ENCODE data around the gene SPR.
"Not testable (repeated sequence)": the region's sequence is repeated elsewhere in the genome, so short reads cannot be mapped to it uniquely, and the experiment has no call there.

SPR gene

GRCh38 chr2:72897785-72898584 lies 10.8 kb downstream of the SPR start:
- CTCF ChIA-PET: interaction anchor here (1.0 kb wide), 1 partner anchor 10 kb away, joined by 3 read pairs; no protein-coding TSS in a partner anchor
- POLR2A ChIA-PET: no interaction called here
- DNase-seq (ENCODE audit: extremely low spot score): no peak
- no peak for TF ChIP-seq ZNF384 (IDR thresholded peaks at IDR 0.05)
- TF ChIP-seq FOXA1 (IDR thresholded peaks at IDR 0.05): no peak
- TF ChIP-seq TARDBP (IDR thresholded peaks at IDR 0.05): no peak
- TF ChIP-seq HDGF (IDR thresholded peaks at IDR 0.05; ENCODE audit: borderline replicate concordance): no peak
- TF ChIP-seq CTBP1 (IDR thresholded peaks at IDR 0.05; ENCODE audit: borderline replicate concordance): no peak
- TF ChIP-seq BHLHE40 (IDR thresholded peaks at IDR 0.05; ENCODE audit: borderline replicate concordance): no peak
- no peak for TF ChIP-seq L3MBTL2 (conservative IDR thresholded peaks at IDR 0.05)
- no peak for TF ChIP-seq ARNT (IDR thresholded peaks at IDR 0.05)
- no peak for TF ChIP-seq SP1 (IDR thresholded peaks at IDR 0.05)
- no peak for TF ChIP-seq FOXM1 (IDR thresholded peaks at IDR 0.05; ENCODE audit: borderline replicate concordance)
- no peak for TF ChIP-seq ELF4 (IDR thresholded peaks at IDR 0.05)
- TF ChIP-seq LEF1 (IDR thresholded peaks at IDR 0.05; ENCODE audit: borderline replicate concordance): no peak
- no peak for TF ChIP-seq PKNOX1 (IDR thresholded peaks at IDR 0.05)
- no peak for TF ChIP-seq NFRKB (IDR thresholded peaks at IDR 0.05)
- TF ChIP-seq FOXK2 (IDR thresholded peaks at IDR 0.05): no peak
- TF ChIP-seq SUZ12 (IDR thresholded peaks at IDR 0.05): no peak

DNA sequence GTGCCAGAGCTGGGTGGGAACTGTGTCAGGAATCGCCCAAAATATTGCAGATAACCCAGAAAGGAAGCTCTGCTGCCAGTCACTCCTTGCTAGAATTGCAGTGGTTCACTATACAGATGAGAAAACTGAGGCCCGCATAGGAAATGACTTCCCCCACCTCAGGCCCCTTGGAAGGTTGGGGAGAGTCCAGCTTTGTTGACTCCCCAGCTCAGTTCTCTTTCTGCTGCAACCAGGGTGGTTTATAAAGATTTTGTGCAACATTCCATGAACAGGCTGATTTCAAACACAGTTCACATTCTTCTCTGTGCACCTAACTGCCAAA lies 11.3 kb downstream of the SPR start:
- no peak for DNase-seq (ENCODE audit: extremely low spot score)
- CTCF ChIA-PET: interaction anchor here (0.6 kb wide), 1 partner anchor 1333 kb away, joined by 4 read pairs; no protein-coding TSS in a partner anchor
- POLR2A ChIA-PET: no interaction called here
- TF ChIP-seq BHLHE40 (IDR thresholded peaks at IDR 0.05; ENCODE audit: borderline replicate concordance) (no peak), ZNF384 (IDR thresholded peaks at IDR 0.05) (no peak), FOXA1 (IDR thresholded peaks at IDR 0.05) (no peak), ARNT (IDR thresholded peaks at IDR 0.05) (no peak), ELF4 (IDR thresholded peaks at IDR 0.05) (no peak), CTBP1 (IDR thresholded peaks at IDR 0.05; ENCODE audit: borderline replicate concordance) (no peak), SP1 (IDR thresholded peaks at IDR 0.05) (no peak), NFRKB (IDR thresholded peaks at IDR 0.05) (no peak), HDGF (IDR thresholded peaks at IDR 0.05; ENCODE audit: borderline replicate concordance) (no peak), LEF1 (IDR thresholded peaks at IDR 0.05; ENCODE audit: borderline replicate concordance) (no peak), FOXK2 (IDR thresholded peaks at IDR 0.05) (no peak), SUZ12 (IDR thresholded peaks at IDR 0.05) (no peak), PKNOX1 (IDR thresholded peaks at IDR 0.05) (no peak), FOXM1 (IDR thresholded peaks at IDR 0.05; ENCODE audit: borderline replicate concordance) (no peak), TARDBP (IDR thresholded peaks at IDR 0.05) (no peak), L3MBTL2 (conservative IDR thresholded peaks at IDR 0.05) (no peak)

DNA sequence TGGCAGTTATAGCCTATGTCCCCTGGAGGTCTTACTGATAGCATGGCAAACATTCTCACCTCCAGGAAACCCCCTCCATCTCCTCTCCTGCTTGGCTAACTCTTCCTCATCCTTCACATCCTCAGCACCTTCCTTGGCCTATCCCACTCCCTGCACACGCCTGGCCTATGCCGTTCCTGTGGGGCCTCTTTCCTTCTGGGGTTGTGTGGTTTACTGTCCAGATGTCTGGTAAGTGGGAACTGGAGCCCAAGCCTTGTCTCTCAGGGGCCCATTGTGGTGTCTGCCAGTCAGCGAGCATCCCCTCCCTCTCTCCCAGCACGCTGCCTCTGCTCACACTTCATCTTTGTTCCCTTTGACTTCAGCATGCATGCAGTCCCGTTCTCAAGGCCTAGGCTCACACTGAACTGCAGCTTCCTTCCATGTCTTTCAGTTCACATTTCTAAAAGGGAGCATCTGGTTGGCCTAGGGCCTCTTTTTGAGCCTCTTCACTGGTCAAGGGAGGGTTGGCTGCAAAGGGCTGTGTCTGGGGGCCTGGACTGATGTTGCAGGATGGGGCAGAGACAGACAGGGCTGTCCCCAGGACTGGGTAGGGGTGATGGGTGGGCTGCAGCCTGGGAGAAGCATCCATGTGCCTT lies 13.1 kb downstream of the SPR start:
- POLR2A ChIA-PET: no interaction called here
- TF ChIP-seq TARDBP (IDR thresholded peaks at IDR 0.05) (no peak), PKNOX1 (IDR thresholded peaks at IDR 0.05) (no peak), L3MBTL2 (conservative IDR thresholded peaks at IDR 0.05) (no peak), FOXK2 (IDR thresholded peaks at IDR 0.05) (no peak), SUZ12 (IDR thresholded peaks at IDR 0.05) (no peak), FOXA1 (IDR thresholded peaks at IDR 0.05) (no peak), BHLHE40 (IDR thresholded peaks at IDR 0.05; ENCODE audit: borderline replicate concordance) (no peak)
- DNase-seq (ENCODE audit: extremely low spot score): no peak
- CTCF ChIA-PET: no interaction called here

- no peak for TF ChIP-seq FOXK2 (IDR thresholded peaks at IDR 0.05)
- no peak for TF ChIP-seq ARNT (IDR thresholded peaks at IDR 0.05)
- DNase-seq (ENCODE audit: extremely low spot score): no peak
- ChIA-PET CTCF (no interaction called here), POLR2A (interaction anchor here (1.5 kb wide), 1 partner anchor 14 kb away, joined by 4 read pairs; no protein-coding TSS in a partner anchor)
Measured at GRCh38 chr2:72901426-72901825, 14.2 kb downstream of the SPR start.

- POLR2A ChIA-PET; DNase-seq (ENCODE audit: extremely low spot score); CTCF ChIA-PET: not testable (repeated sequence)
Measured at GRCh38 chr2:72907369-72907768, 20.2 kb downstream of the SPR start.

- DNase-seq (ENCODE audit: extremely low spot score): no peak
- ChIA-PET CTCF (interaction anchor here (1.3 kb wide), 1 partner anchor 21 kb away, joined by 4 read pairs; the partner anchor contains the start of gene SPR), POLR2A (no interaction called here)
- TF ChIP-seq SP1 (IDR thresholded peaks at IDR 0.05) (no peak), CTBP1 (IDR thresholded peaks at IDR 0.05; ENCODE audit: borderline replicate concordance) (no peak), TARDBP (IDR thresholded peaks at IDR 0.05) (no peak), BHLHE40 (IDR thresholded peaks at IDR 0.05; ENCODE audit: borderline replicate concordance) (no peak), L3MBTL2 (conservative IDR thresholded peaks at IDR 0.05) (no peak), PKNOX1 (IDR thresholded peaks at IDR 0.05) (no peak), NFRKB (IDR thresholded peaks at IDR 0.05) (no peak), HDGF (IDR thresholded peaks at IDR 0.05; ENCODE audit: borderline replicate concordance) (no peak), ELF4 (IDR thresholded peaks at IDR 0.05) (no peak), LEF1 (IDR thresholded peaks at IDR 0.05; ENCODE audit: borderline replicate concordance) (no peak), FOXM1 (IDR thresholded peaks at IDR 0.05; ENCODE audit: borderline replicate concordance) (no peak), FOXK2 (IDR thresholded peaks at IDR 0.05) (no peak), FOXA1 (IDR thresholded peaks at IDR 0.05) (no peak), ZNF384 (IDR thresholded peaks at IDR 0.05) (no peak), ARNT (IDR thresholded peaks at IDR 0.05) (no peak), SUZ12 (IDR thresholded peaks at IDR 0.05) (no peak)
Measured at GRCh38 chr2:72908741-72909140, 21.5 kb downstream of the SPR start.
